ENCODE data around the gene C14orf132.

The C14orf132 gene

GRCh38 chr14:96040828-96041371 lies 1.7 kb downstream of the C14orf132 start:
- DNase-seq = no peak

DNA sequence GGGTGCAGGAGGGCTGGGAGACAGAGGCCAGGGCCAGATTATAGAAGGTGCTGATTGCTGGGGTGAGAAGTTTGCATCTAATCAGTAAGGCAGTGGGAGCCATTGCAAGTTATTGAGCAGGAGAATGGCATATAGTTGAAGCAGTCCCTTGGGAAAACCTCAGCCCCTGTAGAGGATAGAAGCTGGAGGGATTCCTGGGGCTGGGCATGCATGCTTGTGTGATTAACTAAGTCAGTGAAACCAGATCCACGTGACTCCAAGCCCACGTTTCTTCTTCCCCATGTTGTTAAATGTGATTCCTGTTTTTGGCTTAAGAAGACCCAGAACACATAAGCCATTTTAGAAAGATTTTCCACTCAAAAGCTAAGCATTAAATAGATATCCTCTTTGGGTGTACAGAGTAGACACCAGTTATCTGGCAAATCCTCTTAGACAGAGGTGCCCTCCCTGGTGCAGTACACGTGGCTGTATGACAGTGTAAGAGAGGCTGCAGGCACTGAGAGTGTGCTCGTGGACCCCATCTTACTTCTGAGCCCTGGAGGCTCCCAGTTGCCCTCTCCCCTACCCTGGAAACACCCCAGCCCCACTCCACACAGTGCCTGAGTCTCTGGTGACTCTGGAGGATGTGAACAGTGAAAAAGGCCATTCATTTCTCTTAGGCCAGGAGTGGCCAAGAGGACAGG lies 3.2 kb downstream of the C14orf132 start:
- DNase-seq = peak; percentile 71

- DNase-seq = no peak
These were observed 7.5 kb downstream of the C14orf132 start for GRCh38 chr14:96046630-96047029.

GRCh38 chr14:96047101-96047500 lies 7.9 kb downstream of the C14orf132 start:
- no peak for DNase-seq

GRCh38 chr14:96049932-96050331 lies 10.8 kb downstream of the C14orf132 start:
- no peak for DNase-seq

- no peak for DNase-seq
These were observed 11.3 kb downstream of the C14orf132 start for GRCh38 chr14:96050482-96050881.

DNA sequence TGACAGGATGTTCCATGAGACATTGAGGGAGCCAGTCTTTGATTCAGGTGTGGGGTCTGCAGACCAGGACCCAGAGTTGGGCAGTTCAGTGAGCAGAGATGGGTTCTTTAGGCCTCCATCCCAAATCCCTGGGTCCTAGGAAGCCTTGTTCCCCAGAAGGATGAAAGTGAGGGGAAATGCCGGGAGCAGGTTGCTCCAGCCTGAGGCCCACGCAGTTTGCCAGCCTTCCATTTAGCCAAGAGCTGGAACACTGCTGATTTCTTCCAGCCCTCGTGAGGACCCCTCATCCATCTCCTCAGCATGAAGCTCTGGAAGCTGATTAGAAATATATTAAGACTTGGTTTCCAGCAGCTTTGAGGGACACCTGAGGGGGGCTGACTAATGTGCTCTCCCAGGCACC lies 12.1 kb downstream of the C14orf132 start:
- DNase-seq = no peak

DNA sequence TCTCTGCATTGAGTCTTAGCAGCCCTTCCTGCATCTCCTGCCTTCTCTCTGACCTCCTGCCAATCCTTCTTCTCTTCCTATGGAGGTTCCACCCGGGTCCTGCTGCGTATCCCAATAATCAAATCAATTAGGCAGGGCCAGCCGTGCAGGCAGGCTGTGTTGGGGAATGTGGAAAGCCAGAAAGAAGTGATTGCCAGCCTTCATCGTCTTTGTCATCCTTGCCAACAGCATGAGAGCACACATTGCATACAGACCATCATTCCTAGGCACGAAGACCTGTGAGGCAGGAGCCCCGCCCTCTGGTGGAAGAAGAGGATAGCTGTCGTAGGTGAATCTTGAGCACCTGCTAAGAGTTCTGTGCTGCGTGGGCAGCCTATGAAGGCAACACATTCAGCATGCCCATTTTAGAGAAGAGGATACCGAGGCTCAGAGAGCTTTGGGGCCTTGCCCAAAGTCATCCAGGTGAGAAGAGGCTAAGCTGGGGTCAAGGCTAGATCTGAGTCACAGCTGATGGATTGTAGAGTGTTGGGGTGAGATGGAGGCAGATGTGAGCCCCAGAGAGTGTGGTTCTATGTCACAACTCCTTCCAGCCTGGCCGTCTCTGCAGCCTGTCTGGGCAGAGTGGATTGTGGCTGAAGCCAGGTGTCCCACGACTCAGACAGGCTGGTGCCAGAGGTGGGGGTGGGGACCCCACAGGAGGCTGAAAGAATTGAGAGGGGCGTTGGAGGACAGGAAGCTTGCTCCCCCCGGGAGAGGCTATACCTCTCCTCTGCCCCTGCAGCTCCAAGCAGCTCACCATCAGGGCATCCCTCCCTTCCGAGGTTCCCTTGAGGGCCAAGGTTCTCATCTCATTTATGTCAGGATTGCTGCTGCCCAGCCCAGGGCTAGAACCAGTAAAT lies 12.7 kb downstream of the C14orf132 start:
- DNase-seq = no peak

- DNase-seq = peak; percentile 19
These were observed 13.5 kb downstream of the C14orf132 start for GRCh38 chr14:96052541-96053247.

GRCh38 chr14:96053248-96053599 lies 14.1 kb downstream of the C14orf132 start:
- no peak for DNase-seq

DNA sequence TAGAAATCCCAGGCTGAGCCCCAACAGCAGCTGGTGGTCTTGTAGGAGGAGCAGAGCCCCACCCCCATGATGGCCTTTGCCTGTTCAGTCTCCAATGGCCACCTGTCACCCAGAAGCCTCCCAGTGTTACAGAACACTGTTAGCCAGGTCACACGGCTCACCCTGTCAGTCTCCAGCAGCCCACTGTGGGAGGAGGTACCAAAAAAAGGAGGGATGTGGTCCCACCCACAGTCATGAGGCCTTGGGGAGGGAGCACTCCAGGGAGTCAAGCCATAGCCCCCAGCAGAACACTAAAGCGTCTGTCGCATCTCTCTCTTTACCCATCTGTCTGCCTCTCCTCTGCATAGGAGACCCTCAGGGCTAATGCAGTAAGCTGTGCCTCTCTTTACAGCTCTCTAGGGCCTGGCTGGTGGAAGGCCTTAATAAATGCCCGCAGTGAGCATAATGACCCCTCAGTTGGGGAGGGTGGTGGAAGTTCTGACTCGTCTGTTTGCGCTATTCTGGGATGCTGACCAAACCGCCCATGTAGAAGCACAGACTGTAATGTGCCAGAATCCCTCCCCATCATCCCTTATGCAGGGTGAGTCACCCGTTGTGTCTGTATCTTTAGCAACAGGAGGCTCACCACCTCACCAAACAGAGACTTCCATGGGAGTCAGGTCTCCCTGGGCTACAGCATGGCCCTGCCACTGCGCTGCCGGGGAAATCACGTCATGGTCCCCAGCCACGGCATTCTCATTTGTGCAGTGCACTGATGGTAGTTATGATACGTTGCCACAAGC lies 14.6 kb downstream of the C14orf132 start:
- peak; percentile 89 for DNase-seq

GRCh38 chr14:96054661-96055060 lies 15.5 kb downstream of the C14orf132 start:
- no peak for DNase-seq

DNA sequence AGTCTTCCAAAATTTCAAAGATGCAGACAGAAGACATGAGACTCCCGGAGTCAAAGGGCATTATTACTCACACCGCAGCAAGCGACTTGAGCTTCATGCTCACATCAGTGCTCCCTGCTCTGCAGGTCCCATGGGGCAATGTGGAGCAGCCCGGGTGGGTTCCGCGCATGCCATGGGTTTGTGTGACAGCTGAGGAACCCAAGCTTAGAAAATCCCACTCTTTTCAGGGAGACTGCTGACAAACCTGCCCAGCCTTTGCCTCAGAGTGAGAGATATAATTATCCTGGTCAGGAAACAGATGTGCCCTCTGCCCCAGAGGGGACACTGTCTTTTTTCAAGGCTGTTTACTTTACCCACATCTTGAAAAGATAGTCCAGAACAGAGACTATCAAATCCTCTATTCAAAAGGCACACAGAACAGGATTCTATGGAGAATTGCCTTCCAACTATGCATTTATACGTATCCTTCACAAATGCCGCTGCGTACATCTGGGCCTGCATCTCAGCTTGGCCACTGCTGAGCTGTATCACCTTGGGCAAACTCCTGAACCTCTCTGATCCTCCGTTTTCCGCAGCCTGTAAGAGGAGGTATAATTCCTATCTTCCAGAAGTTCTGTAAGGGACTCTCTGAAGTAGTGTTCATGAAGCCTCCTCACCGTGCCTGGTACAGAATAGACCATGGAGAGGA lies 16.0 kb downstream of the C14orf132 start:
- DNase-seq = peak; percentile 12

GRCh38 chr14:96055753-96056508 lies 16.8 kb downstream of the C14orf132 start:
- DNase-seq = no peak

DNA sequence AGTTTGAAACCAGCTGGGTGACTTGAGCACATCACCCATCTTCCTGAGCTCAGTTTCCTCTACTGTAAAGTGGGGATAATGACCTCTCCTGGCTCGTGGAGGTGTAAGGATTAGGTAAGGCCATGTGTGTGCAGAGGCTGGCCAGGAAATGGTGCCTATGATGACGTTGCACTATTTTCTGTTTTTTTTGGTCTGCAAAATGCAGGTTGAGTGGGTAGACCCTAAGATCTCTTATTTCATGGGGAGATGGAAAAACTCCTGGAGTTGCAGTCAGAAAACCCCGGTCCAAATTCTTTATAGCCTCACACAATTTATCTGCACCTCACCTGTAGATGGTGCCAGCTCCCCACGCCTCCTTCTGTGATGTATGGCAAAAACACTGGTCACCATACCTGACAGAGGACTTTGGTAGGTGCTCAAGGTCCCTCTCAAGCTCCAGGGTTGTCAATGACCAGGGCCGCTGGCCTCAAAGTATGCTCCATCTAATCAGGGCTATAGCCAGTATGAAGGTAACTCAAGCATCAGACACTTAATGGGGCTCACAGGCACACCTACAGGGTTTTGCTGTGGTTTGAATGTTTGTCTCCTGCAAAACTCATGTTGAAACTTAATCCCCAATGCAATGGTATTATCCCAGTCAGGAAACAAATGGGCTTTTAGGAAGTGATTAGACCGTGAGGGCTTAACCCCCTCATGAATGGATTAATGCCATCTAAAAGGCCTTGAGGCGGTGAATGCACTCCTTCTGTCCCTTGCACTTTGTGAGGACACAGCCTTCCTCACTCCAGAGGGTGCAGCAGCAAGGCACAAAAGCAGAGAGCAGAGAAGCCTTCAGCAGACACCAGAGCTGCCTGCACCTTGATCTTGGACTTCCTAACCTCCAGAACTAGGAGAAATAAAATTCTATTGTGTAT lies 17.6 kb downstream of the C14orf132 start:
- no peak for DNase-seq

GRCh38 chr14:96057738-96058137 lies 18.6 kb downstream of the C14orf132 start:
- DNase-seq = no peak

GRCh38 chr14:96058576-96059200 lies 19.5 kb downstream of the C14orf132 start:
- DNase-seq = no peak

DNA sequence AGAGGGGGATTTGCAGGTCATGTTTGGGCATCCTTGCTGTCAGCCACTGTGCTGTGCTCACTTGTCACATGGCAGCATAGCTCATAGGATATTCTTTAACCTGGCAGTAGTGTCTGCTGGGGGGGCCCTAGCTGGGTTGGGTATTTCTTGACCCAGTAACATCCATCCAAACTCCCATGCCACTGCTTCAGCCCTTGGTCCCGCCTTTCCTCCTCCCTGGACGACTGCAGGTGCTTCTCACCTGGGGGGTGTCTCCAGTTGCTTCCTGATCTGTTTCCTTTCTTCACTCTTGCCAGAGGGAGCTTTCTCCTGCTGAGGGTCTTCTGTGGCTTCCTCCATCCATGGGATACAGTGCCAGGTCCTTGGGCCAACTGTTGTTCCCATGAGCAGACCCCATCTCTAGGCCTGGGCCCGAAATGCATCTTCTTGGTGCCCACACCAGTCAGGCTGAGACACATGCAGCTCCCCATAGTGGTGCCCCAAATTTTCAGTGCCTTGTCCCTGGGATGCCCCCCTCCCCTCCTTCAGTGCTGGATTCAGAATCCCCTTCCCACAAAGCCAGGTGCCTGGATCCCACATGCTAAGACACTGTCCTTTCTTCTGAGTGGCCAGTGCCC lies 20.5 kb downstream of the C14orf132 start:
- no peak for DNase-seq

Measured in EL (cell line).